RWPE2 (cell line): Measurements from ENCODE around the gene KLHL26.
A peak's percentile ranks its signal among the peaks of the same experiment; 100 is the strongest.

Experiments
- ATAC-seq: fragments of 200-7000 bp; cut with Tn5 transposase; 3 replicates; pipeline ENCODE4 v1.9.1; 2021; ENCODE audit warnings: low read depth
- DNase-seq: peaks from one replicate; pipeline ENCODE4 v3.0.0-alpha.2; 2020; ENCODE audit warnings: low spot score
- H3K27ac ChIP-seq: fragments of 450-650 bp; 2 replicates; pipeline ENCODE4 v1.5.1; 2017; ENCODE audit warnings: mild to moderate bottlenecking; ENCODE audit not compliant: poor library complexity, severe bottlenecking
- H3K27me3 ChIP-seq: fragments of 250-450 bp; sonication (Bioruptor Pico); 2 replicates; pipeline ENCODE4 v1.5.1; 2021; ENCODE audit warnings: mild to moderate bottlenecking, moderate library complexity; ENCODE audit not compliant: insufficient read depth, poor library complexity, severe bottlenecking
- H3K36me3 ChIP-seq: fragments of 250-450 bp; sonication (Bioruptor Pico); 2 replicates; pipeline ENCODE4 v1.5.1; 2020; ENCODE audit warnings: low read depth, mild to moderate bottlenecking, moderate library complexity
- H3K4me1 ChIP-seq: fragments of 250-450 bp; sonication (Bioruptor Pico); 2 replicates; pipeline ENCODE4 v1.5.1; 2021; ENCODE audit warnings: mild to moderate bottlenecking, moderate library complexity; ENCODE audit not compliant: insufficient read depth, poor library complexity, severe bottlenecking
- H3K4me3 ChIP-seq: fragments of 250-450 bp; sonication (Bioruptor Pico); 2 replicates; pipeline ENCODE4 v1.5.1; 2021; ENCODE audit warnings: mild to moderate bottlenecking, moderate library complexity; ENCODE audit not compliant: severe bottlenecking
- H3K9me3 ChIP-seq: fragments of 250-450 bp; sonication (Bioruptor Pico); 2 replicates; pipeline ENCODE4 v1.5.1; 2021; ENCODE audit warnings: mild to moderate bottlenecking, moderate library complexity; ENCODE audit not compliant: severe bottlenecking
- CTCF ChIP-seq: fragments of 450-650 bp; IDR thresholded peaks from one replicate; pipeline ENCODE4 v1.5.1; 2017; ENCODE audit warnings: mild to moderate bottlenecking, moderate library complexity; ENCODE audit not compliant: poor library complexity, severe bottlenecking

The KLHL26 gene

GRCh38 chr19:18683958-18684641 is 47.3 kb downstream of the KLHL26 start:
- Histone ChIP-seq H3K27me3 (no peaks in the 10 kb centered on the region), H3K36me3 (no peaks in the 10 kb centered on the region), H3K4me1 (no peaks in the 10 kb centered on the region), H3K9me3 (no peaks in the 10 kb centered on the region), H3K4me3 (peak overlapping the region; percentile 59), H3K27ac (peak overlapping the region; percentile 45)
- TF ChIP-seq CTCF, result no peak
- DNase-seq, result no peak
- ATAC-seq, result no peak

GRCh38 chr19:18684642-18684993 is 47.8 kb downstream of the KLHL26 start:
- Histone ChIP-seq H3K4me3 (no peak overlapping the region), H3K27ac (no peak overlapping the region)

GRCh38 chr19:18685597-18686190 is 48.9 kb downstream of the KLHL26 start:
- Histone ChIP-seq H3K9me3 (no peaks in the 10 kb centered on the region), H3K27ac (no peak overlapping the region), H3K36me3 (no peaks in the 10 kb centered on the region), H3K4me3 (no peak overlapping the region), H3K4me1 (no peaks in the 10 kb centered on the region), H3K27me3 (no peaks in the 10 kb centered on the region)
- DNase-seq (no peak), ATAC-seq (no peak)
- TF ChIP-seq CTCF, result no peak

More at GRCh38 chr19:18684642-18684993, 47.8 kb downstream of the KLHL26 start:
- Histone ChIP-seq H3K9me3 (no peaks in the 10 kb centered on the region), H3K36me3 (no peaks in the 10 kb centered on the region), H3K4me1 (no peaks in the 10 kb centered on the region), H3K27me3 (no peaks in the 10 kb centered on the region)
- no peak for TF ChIP-seq CTCF
- DNase-seq (no peak), ATAC-seq (no peak)

GRCh38 chr19:18687740-18688465 is 51.1 kb downstream of the KLHL26 start:
- ATAC-seq (no peak), DNase-seq (no peak)
- no peak for TF ChIP-seq CTCF
- no peaks in the 10 kb centered on the region for H3K27me3 ChIP-seq
- no peaks in the 10 kb centered on the region for H3K9me3 ChIP-seq
- no peak overlapping the region for H3K4me3 ChIP-seq
- no peaks in the 10 kb centered on the region for H3K4me1 ChIP-seq
- H3K36me3 ChIP-seq, result no peaks in the 10 kb centered on the region
- no peak overlapping the region for H3K27ac ChIP-seq
